DMS114 treated with DMSO at 0.1 percent for 48 hours (cell line): ENCODE measurements around the gene REM2.
"Not testable (repeated sequence)": the region's sequence is repeated elsewhere in the genome, so short reads cannot be mapped to it uniquely, and the experiment has no call there.

Source experiments
- DNase-seq: peaks from one replicate; lab custom pipeline; 2025; ENCODE audit not compliant: unreplicated experiment; lab: John Stamatoyannopoulos, UW

REM2 gene

GRCh38 chr14:22848351-22849164 lies 34.5 kb upstream of the REM2 start:
- no peak for DNase-seq

DNA sequence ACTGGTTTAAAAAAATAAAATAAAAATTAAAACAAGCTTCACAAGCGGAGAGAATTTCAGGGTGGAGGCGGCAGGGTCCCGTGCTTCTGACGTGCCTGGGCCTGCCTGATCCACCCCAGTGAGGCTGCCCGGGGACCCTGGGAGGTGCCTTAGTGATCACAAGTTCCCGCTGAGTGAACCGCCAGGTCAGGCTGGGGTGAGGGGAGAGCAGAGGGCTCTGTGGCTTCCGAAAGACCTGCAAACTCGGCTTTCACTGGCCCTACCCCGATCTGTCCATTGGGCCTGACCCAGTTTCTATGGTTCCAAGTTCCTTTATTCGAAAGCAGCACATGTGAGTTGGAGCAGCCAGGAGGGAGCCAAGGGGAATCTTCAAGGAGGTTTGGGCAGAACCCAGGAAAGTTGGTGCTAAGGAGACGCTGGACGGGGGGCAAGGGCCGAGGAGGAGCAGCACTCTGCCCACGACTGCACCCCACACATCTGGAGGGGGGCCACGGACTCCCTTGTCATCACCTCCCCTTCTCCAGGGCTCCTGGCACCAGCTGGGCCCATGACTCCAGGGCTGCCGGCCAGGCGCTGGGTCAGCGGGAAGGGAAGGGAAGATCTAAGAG lies 33.7 kb upstream of the REM2 start:
- no peak for DNase-seq

DNA sequence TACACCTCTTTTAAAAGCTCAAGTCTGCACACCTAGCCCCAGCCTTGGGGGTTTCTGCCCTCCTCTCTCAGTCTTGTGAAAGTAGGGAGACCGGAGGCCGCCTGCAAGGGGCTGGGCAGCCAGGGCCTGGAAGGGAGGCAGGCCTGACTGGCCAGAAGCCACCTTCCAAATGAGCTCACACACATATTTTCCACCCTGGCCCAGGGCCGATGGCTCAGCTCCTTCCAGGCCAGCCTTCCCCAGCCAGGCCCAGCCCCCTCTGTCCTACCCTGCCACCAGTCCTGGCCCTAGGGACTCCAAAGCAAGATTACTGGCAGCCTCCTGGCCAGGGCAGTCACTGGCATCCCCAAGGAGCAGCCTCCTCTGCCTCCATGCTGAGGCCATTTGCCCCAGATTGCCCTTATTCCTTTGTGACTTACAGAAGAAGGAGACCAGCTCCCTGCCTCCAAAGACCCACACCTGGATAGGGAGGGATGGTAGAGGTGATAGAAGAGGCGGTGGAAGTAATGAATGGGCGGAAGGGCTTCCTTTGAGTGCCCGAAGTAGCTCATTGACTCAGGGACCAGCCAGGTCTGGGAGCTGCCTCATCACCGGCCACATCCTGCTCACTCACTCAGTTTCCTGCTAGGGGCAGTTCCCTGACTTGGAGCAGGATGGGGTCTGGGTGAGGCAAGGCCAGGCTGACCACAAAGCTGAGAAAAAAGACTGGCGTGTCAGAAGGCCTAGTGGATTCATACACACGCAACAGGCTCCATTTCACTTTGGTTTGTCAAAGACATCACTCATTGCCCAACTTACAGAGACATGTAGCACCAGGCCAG lies 31.9 kb upstream of the REM2 start:
- DNase-seq = no peak

GRCh38 chr14:22852178-22852577 lies 30.8 kb upstream of the REM2 start:
- DNase-seq = not testable (repeated sequence)

GRCh38 chr14:22852599-22852939 lies 30.5 kb upstream of the REM2 start:
- DNase-seq = no peak

GRCh38 chr14:22852940-22853767 lies 29.9 kb upstream of the REM2 start:
- peak; percentile 43 for DNase-seq

- not testable (repeated sequence) for DNase-seq
These were observed 28.7 kb upstream of the REM2 start for GRCh38 chr14:22854296-22854695.

DNA sequence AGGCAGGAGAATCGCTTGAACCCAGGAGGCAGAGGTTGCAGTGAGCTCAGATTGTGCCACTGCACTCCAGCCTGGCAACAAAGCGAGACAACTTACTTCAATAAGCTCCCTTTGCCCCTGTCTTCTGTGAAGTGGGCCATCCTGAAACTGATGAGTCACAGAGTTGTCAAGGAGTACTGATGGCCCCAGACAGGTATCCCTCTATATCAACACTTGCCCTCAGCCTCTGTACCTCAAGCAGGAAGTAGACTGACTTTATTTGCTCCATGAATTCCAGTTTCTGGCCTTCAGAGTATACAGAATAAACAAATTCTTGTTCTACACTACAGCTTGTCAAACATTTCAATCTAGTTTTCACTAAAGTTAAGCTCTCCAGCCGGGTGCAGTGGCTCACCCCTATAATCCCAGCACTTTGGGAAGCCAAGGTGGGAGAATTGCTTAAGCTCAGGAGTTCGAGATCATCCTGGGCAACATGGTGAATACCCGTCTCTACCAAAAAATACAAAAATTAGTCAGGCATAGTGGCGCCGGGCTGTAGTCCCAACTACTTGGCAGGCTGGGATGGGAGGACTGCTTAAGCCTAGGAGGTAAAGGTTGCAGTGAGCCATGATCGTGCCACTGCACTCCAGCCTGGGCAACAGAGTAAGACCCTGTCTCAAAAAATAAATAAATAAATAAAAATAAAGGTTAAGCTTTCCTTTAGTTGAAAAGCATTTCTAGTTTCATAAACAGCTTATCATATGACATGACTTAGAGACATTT lies 27.9 kb upstream of the REM2 start:
- DNase-seq = no peak

DNA sequence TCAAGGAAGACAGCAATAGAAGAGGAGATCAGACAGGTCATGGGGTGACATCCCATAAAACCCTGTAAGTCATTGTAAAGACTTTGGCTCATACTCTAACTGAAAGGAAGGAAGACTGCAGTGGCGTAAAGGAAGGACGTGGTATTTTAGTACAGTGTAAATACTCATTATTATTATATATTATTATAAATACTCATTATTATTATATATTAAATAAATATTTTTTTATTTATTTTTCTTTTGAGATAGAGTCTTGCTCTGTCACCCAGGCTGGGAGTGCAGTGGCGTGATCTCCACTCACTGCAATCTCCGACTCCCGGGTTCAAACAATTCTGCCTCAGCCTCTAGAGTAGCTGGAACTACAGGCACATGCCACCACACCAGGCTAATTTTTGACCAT lies 26.6 kb upstream of the REM2 start:
- DNase-seq = no peak

DNA sequence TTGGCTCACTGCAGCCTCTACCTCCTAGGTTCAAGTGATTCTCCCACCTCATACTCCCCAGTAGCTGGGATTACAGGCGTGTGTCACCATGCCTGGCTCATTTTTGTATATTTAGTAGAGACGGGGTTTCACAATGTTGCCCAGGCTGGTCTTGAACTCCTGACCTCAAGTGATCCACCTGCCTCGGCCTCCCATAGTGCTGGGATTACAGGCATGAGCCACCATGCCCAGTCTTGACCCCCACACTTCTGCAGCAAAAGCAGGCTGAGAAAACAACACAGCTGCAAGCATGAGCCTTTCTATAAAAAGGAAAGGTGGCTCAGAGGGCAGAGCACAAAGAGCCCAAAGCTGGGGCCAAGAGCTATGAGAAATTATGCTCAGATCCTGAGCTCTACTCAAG lies 22.6 kb upstream of the REM2 start:
- not testable (repeated sequence) for DNase-seq

GRCh38 chr14:22861651-22862050 lies 21.4 kb upstream of the REM2 start:
- no peak for DNase-seq

GRCh38 chr14:22864979-22865378 lies 18.0 kb upstream of the REM2 start:
- no peak for DNase-seq

GRCh38 chr14:22865424-22866405 lies 17.3 kb upstream of the REM2 start:
- DNase-seq = no peak

GRCh38 chr14:22866874-22867273 lies 16.1 kb upstream of the REM2 start:
- DNase-seq = no peak

DNA sequence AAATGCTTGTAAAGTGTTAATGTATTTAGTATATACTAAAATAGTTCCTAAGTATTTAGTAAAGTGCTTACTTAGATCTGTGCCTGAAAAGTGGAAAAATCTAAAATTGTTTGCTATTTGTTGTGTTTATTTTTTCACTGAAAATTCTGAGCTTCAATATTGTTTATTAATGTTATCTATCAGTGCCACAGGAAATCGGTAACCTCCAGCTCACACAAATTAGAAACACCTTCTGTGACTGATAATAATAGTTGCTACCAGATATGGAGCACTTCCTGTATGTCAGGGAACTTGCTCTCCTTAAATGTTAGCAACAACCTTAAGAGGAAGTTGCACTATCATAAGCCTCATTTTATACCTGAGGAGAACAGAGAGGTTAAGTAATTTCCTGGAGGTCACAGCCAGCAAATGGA lies 12.2 kb upstream of the REM2 start:
- no peak for DNase-seq

DNA sequence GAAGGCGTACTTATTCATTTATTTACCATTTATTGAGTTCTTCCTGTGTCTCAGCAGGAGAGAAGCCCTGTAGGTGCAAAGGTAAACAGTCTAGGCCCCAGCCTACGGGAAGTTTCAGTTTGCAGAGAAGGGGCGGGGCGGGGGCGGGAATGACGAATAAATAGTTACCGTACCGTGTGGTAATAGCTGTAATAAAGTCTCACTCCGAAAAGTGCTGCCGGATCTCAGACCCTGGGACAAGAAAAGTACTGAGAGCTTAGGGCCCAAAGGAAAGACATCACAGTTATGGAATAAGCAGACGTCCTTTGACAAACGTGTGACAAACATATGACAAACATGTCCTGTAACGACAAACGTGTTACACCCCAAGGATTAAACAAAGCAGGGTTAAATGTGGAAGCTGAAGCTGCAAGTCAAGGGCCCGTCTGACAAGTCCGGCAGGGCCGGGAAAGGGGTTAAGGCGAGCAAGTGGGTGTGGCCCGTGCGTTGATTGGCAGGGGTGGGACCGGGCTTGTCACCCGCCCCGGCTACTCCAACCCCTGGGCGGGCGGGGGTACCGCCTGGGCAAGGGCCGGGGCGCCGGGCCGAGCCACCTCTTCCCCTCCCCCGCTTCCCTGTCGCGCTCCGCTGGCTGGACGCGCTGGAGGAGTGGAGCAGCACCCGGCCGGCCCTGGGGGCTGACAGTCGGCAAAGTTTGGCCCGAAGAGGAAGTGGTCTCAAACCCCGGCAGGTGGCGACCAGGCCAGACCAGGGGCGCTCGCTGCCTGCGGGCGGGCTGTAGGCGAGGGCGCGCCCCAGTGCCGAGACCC lies 11.6 kb upstream of the REM2 start, which contains the start of gene LRP10:
Gene LRP10, plus strand, starts transcription at position 517 of the 809 bp plus-strand sequence. CDS start 564 bp downstream, outside the sequence.
- peak; percentile 62 for DNase-seq

DNA sequence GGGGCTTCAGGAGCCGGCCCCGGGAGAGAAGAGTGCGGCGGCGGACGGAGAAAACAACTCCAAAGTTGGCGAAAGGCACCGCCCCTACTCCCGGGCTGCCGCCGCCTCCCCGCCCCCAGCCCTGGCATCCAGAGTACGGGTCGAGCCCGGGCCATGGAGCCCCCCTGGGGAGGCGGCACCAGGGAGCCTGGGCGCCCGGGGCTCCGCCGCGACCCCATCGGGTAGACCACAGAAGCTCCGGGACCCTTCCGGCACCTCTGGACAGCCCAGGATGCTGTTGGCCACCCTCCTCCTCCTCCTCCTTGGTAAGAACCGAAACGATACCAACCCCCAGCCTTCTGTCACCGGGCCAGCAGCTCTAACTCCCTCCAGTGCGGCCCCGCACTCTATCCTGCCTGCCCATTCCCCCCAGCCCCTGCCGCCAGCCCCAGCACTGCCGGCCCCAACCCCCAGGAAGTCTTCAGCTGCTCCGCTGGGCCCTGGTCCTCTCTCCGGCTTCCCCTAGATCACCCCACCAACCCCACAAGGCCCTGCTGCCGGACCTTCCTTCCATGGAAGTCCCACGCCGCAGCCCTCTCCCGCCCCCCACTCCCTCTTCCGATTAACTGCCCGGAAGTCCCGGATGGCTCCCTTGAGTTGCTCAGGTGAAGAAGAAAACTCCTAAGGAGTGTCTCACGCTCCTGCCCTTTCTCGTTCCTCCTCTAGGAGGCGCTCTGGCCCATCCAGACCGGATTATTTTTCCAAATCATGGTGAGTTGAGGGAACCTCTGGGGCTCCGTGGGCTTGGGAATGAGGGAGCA lies 10.8 kb upstream of the REM2 start:
- DNase-seq = peak; percentile 35
